ENCODE data around the gene MBNL1.

DNA sequence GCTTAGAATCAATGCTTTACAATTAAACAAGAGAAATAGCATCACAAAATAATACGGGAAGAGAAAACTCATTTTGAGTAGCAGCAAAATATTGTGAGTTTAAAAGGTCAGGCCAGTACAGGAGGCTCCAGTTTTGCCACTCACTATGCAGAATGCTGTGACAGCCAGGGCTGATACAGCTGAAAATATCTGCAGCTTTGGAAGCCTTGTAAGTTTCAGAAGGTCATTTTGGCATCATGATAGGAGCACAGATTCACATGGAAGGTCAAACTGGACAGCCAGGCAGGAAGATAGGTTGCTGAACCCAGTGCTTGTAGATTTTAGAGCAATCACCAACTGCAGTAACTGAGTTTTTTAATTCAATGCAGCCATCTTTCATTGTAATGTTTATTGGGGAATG, 14.1 kb downstream of the MBNL1 start:
- TF ChIP-seq POLR2A (IDR thresholded peaks at IDR 0.05; ENCODE audit: low read length): no peak
- TF ChIP-seq GATA1 (IDR thresholded peaks at IDR 0.05; ENCODE audit: low read depth, low read length): no peak

Data from erythroblast (primary cell).